Esophagus muscularis mucosa (tissue), 4 donors: Measurements from ENCODE around the gene FAM149A. TPM values are rescaled to one million over a fixed set of nuclear protein-coding genes. Genes with fewer than 3 reads are reported as not detected.
A peak's percentile ranks its signal among the peaks of the same experiment; 100 is the strongest.

Experiments
- DNase-seq: peaks from one replicate; pipeline ENCODE4 v3.0.0-alpha.2; 2017; ENCODE audit errors: extremely low spot score
- H3K27ac ChIP-seq, 4 donors: fragments of 200-600 bp; sonication (generic); replicated peaks in 1 of 4; 1 replicate in 3 of 4; 2 replicates in 1 of 4; pipeline ENCODE4 v1.5.1; 2016 to 2019; ENCODE audit warnings: mild to moderate bottlenecking in 1 of 4
- H3K27me3 ChIP-seq, 4 donors: fragments of 200-600 bp; sonication (generic); one replicate each; pipeline versions ENCODE4 v1.5.1 to v1.6.0; 2016 to 2019
- H3K36me3 ChIP-seq, 4 donors: fragments of 200-600 bp; sonication (generic); one replicate each; pipeline ENCODE4 v1.5.1; 2016 to 2019
- H3K4me1 ChIP-seq, 4 donors: fragments of 200-600 bp; sonication (generic); one replicate each; pipeline ENCODE4 v1.5.1; 2016 to 2019
- H3K4me3 ChIP-seq, 4 donors: fragments of 200-600 bp; sonication (generic); 1 replicate in 2 of 4; 2 replicates in 2 of 4; pipeline ENCODE4 v1.5.1; 2016 to 2019; ENCODE audit warnings: mild to moderate bottlenecking in 4 of 4, moderate library complexity in 1 of 4
- H3K9me3 ChIP-seq, 4 donors: fragments of 200-600 bp; sonication (generic); 1 replicate in 3 of 4; 2 replicates in 1 of 4; pipeline ENCODE4 v1.5.1; 2016 to 2019
- EP300 ChIP-seq: sonication (generic); formaldehyde crosslinking; IDR thresholded peaks from one replicate; pipeline ENCODE4 v1.6.1; 2017; ENCODE audit warnings: antibody characterized with exemption
- POLR2A ChIP-seq: fragments of 450-650 bp; IDR thresholded peaks from one replicate; pipeline ENCODE4 v1.6.1; 2017; ENCODE audit warnings: antibody characterized with exemption, moderate library complexity, mild to moderate bottlenecking, low read depth
- POLR2AphosphoS5 ChIP-seq, 2 donors: sonication (generic); formaldehyde crosslinking; IDR thresholded peaks; one replicate each; pipeline ENCODE4 v1.6.1; 2017; ENCODE audit warnings: antibody characterized with exemption in 2 of 2
- WGBS: methylation state at CpG from one replicate; pipeline ENCODE4 v1.1.5; 2018; 5-methylcytosine and 5-hydroxymethylcytosine counted together
- intact Hi-C: fragments of 100-400 bp; cut with DNase I; formaldehyde crosslinking; loops from one replicate; pipeline ENCODE4 v1.15.1; 2023
- total RNA-seq, 4 donors: library from RNA; depleted of rRNA; stranded (reverse); fragments of >200 nt; gene quantifications; one replicate each; pipeline versions ENCODE4 v1.1.0 to v1.2.1, GENCODE V29; 2016
- TF ChIP-seq, protein P1 (sequence below), 3 experiments: fragments of 200-600 bp in 2 of 3; fragments of 450-650 bp in 1 of 3; sonication (generic) in 2 of 3; IDR thresholded peaks; one replicate each; pipeline ENCODE4 v1.5.1; 2017 to 2019; ENCODE audit warnings: antibody characterized with exemption in 3 of 3, mild to moderate bottlenecking in 2 of 3, moderate library complexity in 1 of 3

FAM149A gene
- total RNA-seq, 4 donors from 2014 or later = 19.5 to 38.8 (median 33.6) TPM

DNA sequence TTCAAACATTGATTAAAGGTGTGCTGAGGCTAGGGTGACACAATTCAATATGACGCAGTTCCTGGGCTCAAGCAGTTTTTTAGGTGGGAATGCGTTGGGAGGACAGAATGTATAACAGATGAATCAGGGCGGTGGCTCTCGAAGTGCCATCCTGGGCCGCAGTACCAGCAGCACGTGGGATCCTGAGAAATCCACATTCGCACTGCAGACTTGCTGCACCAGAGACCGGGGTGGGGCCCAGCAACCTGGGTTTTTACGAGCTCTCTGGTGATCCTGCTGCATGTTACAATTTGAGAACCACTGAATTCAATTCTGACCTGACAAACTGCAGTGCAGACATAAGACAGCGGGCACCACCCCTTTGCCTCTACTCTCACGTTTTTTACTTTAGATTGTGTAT, 30.4 kb downstream of the FAM149A start:
- WGBS = 89% methylated on average over 8 of the region's 11 CpGs
- H3K4me3 ChIP-seq = no peak overlapping the region
- intact Hi-C loops = loop anchor here (10.0 kb wide), 1 partner anchor 480 kb away; no protein-coding TSS in a partner anchor
- H3K27me3 ChIP-seq = no peaks in the 10 kb centered on the region
- DNase-seq = peak; percentile 37
- H3K9me3 ChIP-seq = no peaks in the 10 kb centered on the region
- H3K4me1 ChIP-seq = peaks cover 0 to 18% (median 5%) of the 10 kb centered on the region in 4 donors
- no peak overlapping the region for H3K27ac ChIP-seq
- H3K36me3 ChIP-seq = no peaks in the 10 kb centered on the region
- no peak for TF ChIP-seq EP300
- no peak for TF ChIP-seq POLR2AphosphoS5 (IDR thresholded peaks at IDR 0.05)
- TF ChIP-seq POLR2A = no peak
- TF ChIP-seq, protein P1, sequence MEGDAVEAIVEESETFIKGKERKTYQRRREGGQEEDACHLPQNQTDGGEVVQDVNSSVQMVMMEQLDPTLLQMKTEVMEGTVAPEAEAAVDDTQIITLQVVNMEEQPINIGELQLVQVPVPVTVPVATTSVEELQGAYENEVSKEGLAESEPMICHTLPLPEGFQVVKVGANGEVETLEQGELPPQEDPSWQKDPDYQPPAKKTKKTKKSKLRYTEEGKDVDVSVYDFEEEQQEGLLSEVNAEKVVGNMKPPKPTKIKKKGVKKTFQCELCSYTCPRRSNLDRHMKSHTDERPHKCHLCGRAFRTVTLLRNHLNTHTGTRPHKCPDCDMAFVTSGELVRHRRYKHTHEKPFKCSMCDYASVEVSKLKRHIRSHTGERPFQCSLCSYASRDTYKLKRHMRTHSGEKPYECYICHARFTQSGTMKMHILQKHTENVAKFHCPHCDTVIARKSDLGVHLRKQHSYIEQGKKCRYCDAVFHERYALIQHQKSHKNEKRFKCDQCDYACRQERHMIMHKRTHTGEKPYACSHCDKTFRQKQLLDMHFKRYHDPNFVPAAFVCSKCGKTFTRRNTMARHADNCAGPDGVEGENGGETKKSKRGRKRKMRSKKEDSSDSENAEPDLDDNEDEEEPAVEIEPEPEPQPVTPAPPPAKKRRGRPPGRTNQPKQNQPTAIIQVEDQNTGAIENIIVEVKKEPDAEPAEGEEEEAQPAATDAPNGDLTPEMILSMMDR (IDR thresholded peaks at IDR 0.05) = no peak

DNA sequence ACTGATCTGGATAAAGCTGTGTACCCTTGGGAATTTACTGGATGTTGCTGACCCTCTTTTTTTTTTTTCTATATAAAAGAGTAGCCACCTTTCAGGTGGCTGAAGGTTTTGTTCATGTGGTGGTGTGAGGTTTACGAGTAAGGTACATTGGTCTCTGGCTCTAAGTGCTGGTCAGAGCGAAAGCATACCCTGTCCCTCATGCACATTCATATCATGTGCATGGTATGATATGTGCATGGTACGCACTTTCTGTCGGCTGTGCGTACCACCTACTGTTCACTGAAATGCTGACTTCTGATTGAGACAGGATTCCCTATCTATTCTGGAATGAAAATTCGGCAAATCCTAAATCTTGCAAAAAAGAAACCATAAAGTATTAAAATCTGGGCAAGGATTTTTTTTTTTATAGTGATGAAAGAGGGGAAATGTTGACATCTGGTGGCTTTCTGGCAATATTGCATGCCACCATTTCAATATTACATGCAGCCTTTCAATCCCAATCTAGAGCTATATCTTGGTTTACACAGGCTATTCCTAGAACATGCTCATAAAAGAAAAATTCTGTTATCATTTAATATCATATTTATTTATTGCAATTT, 32.8 kb downstream of the FAM149A start:
- peak; percentile 19 for DNase-seq
- intact Hi-C loops = loop anchor here (2.0 to 10.0 kb wide), 2 partner anchors 68 to 482 kb away; partner anchors contain the start of gene TLR3
- Histone ChIP-seq H3K27ac (no peak overlapping the region), H3K9me3 (no peaks in the 10 kb centered on the region), H3K4me3 (peak overlapping the region in 2 of 4 donors; percentile 16 to 40), H3K36me3 (no peaks in the 10 kb centered on the region), H3K4me1 (peaks cover 0 to 17% (median 5%) of the 10 kb centered on the region in 4 donors), H3K27me3 (no peaks in the 10 kb centered on the region)
- WGBS = 77% methylated on average over 6 of the region's 6 CpGs
- TF ChIP-seq, protein P1 (IDR thresholded peaks at IDR 0.05) = peak; percentile 77 to 81 (median 80)
- no peak for TF ChIP-seq POLR2A

DNA sequence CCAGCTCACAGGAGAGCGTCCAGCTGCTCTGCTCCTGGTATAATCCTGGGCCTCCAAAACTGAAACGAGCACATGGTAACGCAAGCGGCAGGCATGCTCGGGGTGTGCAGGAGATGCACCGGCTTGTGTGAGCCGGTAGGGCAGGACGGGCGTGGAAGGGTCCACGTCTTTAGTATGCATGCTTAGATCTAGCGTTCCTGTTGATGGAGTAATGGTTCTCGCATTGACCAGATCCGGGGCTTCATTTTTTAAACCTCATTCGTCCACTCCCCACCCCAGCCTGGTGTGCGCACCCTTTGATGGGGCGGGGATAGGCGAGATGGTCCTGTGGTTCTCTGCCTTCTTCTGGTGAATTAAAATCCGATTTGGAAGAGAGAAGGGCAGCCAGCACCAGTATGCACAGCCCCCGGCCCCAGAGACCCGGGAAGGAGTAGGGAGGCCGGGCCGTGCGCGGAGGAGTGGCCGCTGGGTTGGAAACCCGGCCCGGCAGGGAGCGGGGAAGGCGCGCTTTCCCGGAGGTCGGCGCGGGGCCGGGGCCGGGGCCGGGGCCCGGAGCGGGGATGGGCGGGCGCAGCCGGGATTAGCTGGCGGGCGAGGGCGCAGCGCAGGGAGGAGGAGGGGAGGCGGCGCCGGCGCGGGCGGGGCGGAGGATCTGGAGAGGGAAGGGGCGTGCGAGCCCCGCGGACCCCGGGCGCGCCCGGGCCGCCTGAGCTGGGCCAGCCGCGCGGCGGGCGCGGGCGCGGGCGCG, 39.9 kb downstream of the FAM149A start:
- Histone ChIP-seq H3K4me1 (peaks cover 10 to 22% (median 16%) of the 10 kb centered on the region in 4 donors), H3K4me3 (peak overlapping the region; percentile 64 to 82 (median 66)), H3K36me3 (no peaks in the 10 kb centered on the region), H3K27ac (peak overlapping the region; percentile 79 to 89 (median 88)), H3K27me3 (no peaks in the 10 kb centered on the region), H3K9me3 (no peaks in the 10 kb centered on the region)
- intact Hi-C loops = loop anchor here (10.0 kb wide), 1 partner anchor 400 kb away; no protein-coding TSS in a partner anchor
- no peak for TF ChIP-seq POLR2A
- TF ChIP-seq, protein P1 (IDR thresholded peaks at IDR 0.05) = peak in 1 of 3 experiments; percentile 45
- under 1% methylated on average over 55 of the region's 72 CpGs for WGBS
- DNase-seq = no peak

DNA sequence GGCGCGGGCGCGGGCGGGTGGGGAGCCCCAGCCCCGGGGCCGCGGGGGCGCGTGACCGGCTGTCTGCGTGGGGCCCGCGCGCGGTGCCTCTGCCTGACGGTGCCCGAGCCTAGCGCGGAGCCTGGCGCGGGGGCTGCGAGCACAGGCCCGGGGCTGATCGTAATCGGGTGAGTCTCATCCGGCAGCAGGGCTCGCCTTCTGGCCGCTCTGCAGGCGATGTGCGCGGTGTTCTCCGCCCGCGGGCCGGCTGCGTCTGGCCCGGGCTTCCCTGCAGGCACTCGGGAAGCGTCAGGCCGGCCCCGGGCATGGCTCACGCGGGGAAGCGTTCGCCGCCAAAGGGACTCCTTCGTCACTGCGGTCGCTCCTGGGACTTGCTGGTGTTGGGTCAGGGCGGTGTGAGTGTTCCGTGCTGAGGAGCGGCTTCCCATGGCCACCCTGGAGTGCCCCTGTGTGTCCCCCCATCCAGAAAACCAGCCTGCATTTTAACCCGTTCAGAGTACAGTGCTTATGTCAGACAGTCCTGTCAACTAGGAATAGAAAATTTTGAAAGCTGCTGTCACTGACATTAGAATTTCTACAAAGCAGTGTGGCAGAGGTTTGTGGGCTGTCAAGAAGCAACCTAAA, 40.6 kb downstream of the FAM149A start:
- WGBS = 0% methylated on average over 11 of the region's 54 CpGs
- H3K27ac ChIP-seq = peak overlapping the region; percentile 79 to 89 (median 88)
- TF ChIP-seq, protein P1 (IDR thresholded peaks at IDR 0.05) = no peak
- TF ChIP-seq POLR2A (no peak), POLR2AphosphoS5 (IDR thresholded peaks at IDR 0.05) (peak; percentile 6 to 22), EP300 (no peak)
- H3K4me1 ChIP-seq = peaks cover 10 to 22% (median 17%) of the 10 kb centered on the region in 4 donors
- H3K9me3 ChIP-seq = no peaks in the 10 kb centered on the region
- H3K4me3 ChIP-seq = peak overlapping the region; percentile 64 to 82 (median 66)
- no peak for DNase-seq
- no peaks in the 10 kb centered on the region for H3K27me3 ChIP-seq
- H3K36me3 ChIP-seq = no peaks in the 10 kb centered on the region
- intact Hi-C loops = loop anchor here (5.0 to 10.0 kb wide), 2 partner anchors 42 to 400 kb away; no protein-coding TSS in a partner anchor
